AG09309 (cell line): ENCODE measurements around the gene BCAS1.

Experiments used
- DNase-seq: peaks from one replicate; pipeline ENCODE4 v3.0.0-alpha.2; 2010; ENCODE audit warnings: low read depth
- H3K4me3 ChIP-seq: 2 replicates; pipeline ENCODE4 v1.5.1; 2011; ENCODE audit warnings: mild to moderate bottlenecking, low read depth, low read length, moderate library complexity; ENCODE audit not compliant: control insufficient read depth
- TF ChIP-seq, protein P1 (sequence below): IDR thresholded peaks from 2 replicates; pipeline ENCODE4 v1.5.1; 2011; ENCODE audit warnings: mild to moderate bottlenecking, low read depth, low read length, inconsistent platforms; ENCODE audit not compliant: insufficient read depth, control insufficient read depth; ENCODE audit errors: missing control alignments

The BCAS1 gene

DNA sequence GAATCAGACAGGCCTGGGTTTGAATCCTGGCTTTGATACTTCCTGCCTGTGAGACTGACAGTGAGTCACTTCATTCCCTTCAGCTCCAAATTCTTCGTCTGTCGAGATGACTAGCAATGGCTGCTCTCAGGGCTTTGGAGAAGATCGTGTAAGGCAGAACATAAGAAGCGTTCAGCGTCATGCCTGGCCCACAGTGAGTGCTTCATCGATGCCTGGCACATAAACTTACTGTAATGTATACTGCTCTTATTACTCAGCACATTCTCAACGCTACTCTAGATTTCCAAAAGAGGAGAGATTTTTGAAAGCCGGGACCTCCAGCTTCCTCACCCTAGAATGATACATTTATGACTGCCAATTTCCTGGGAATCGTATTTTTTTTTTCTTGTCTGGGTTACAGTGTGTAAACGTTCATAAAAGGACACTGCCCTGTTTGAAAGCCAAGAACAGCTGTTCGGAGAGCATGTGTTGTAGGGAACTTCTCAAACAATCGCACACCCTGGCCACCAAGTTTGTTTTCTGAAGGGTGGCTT, 16.2 kb upstream of the BCAS1 start:
- TF ChIP-seq, protein P1, sequence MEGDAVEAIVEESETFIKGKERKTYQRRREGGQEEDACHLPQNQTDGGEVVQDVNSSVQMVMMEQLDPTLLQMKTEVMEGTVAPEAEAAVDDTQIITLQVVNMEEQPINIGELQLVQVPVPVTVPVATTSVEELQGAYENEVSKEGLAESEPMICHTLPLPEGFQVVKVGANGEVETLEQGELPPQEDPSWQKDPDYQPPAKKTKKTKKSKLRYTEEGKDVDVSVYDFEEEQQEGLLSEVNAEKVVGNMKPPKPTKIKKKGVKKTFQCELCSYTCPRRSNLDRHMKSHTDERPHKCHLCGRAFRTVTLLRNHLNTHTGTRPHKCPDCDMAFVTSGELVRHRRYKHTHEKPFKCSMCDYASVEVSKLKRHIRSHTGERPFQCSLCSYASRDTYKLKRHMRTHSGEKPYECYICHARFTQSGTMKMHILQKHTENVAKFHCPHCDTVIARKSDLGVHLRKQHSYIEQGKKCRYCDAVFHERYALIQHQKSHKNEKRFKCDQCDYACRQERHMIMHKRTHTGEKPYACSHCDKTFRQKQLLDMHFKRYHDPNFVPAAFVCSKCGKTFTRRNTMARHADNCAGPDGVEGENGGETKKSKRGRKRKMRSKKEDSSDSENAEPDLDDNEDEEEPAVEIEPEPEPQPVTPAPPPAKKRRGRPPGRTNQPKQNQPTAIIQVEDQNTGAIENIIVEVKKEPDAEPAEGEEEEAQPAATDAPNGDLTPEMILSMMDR, result no peak
- DNase-seq, result peak; percentile 37
- H3K4me3 ChIP-seq, result no peak overlapping the region

DNA sequence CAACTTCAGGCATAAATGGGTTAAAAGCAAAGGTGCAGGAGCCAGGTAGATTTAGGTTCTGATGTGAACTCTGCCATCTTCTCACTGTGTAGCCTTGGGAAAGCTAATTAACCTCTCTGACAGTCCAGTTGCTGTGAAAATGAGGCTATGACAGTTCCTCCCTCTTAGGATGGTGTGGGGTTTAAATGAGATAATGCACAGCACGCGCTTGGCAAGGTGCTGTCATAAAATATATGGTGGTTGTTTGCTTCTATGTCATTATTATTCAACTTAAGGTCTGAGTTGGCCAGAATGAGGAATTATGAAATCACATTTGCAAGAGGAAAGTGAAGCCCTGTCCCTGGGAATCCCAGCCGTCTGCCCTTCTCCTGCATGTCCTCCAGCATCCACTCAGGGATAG, 15.5 kb upstream of the BCAS1 start:
- no peak for DNase-seq
- TF ChIP-seq, protein P1, result no peak

DNA sequence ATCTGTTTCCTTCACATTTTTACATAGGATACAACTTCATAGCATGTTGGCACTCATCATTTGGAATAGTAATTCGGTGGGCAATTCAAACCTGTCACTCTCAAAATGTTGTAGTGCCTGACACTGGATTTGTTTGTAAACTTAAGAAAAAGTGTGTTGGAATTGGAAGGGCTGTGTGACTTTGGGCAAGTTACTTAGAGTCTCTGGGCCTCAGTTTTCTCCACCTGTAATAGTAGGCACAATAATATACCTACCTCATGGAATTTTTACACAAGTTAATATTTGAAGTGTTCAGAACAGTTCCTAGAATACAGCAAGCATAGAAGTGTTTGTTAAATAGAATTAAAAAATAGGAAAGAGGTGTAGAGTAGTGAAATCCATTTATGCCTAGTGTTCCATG, 15.0 kb upstream of the BCAS1 start:
- H3K4me3 ChIP-seq, result no peak overlapping the region
- TF ChIP-seq, protein P1, result no peak
- DNase-seq, result no peak

More for the DNA sequence above, 15.5 kb upstream of the BCAS1 start:
- H3K4me3 ChIP-seq, result no peak overlapping the region

DNA sequence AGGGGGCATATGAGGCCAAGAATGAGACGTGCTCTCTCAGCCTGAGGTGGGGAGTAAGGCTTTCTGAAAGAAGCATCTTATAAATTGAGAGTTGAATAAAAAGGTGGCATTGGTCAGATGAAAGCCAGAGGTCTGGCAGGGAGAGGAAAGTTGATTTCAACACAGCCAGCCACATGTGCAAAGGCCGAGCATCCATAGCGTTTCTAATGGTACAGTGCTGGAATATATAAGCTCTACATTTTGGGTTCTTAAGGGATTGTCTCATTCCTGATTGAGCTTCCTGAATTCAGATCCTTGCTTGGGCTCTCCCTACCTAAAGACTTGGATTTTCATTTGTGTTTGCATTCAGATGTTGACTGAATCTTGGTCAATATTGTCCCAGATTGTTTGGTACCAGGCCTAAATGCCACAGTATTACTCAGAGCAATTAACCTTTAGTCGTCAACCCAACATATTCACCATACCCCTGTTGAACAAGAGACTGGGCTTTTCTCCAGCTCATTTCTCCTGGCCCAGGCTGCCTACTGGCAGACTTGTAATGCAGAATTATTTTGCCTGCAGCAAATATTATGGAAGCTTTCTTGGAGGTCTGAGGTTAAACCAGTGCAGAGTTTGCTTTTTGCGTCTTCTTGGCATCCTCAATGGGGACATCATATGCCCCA, 14.5 kb upstream of the BCAS1 start:
- no peak for DNase-seq
- TF ChIP-seq, protein P1, result no peak
- H3K4me3 ChIP-seq, result no peak overlapping the region

DNA sequence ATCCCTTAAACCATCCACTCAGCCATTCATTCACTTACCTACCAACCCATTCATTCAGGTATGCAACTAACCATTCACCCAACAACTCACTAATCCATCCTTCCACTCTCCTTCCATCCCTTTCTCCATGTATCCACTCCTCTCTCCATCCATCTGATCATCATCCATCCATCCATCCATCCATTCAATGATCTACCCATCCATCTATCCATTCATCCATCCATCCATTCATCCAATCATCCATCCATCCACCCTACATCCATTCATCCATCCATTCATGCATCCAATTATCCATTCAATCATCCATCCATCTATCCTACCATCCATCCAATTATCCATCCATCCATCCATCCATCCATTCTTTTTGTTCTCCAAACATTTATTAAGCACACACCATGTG, 13.8 kb upstream of the BCAS1 start:
- DNase-seq, result no peak
- no peak overlapping the region for H3K4me3 ChIP-seq
- TF ChIP-seq, protein P1, result no peak

DNA sequence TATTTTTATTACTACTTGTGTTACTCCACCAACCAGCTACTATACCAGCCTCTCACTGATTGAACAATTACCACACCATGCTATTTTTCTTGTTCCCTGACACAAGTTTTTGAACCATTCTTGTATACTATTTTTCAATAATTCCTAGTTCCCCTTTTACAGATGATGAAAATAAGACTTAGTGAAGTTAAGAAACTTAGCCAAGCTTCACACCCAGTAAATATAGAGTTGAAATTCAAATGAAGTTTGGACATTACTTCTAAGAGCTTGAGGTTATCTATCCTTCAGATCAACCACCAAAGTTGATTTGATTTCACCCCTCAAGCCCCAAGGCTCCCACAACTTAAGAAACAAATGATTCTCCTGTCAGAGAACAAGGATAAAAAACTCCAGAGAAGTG, 13.1 kb upstream of the BCAS1 start:
- TF ChIP-seq, protein P1, result no peak
- DNase-seq, result no peak

DNA sequence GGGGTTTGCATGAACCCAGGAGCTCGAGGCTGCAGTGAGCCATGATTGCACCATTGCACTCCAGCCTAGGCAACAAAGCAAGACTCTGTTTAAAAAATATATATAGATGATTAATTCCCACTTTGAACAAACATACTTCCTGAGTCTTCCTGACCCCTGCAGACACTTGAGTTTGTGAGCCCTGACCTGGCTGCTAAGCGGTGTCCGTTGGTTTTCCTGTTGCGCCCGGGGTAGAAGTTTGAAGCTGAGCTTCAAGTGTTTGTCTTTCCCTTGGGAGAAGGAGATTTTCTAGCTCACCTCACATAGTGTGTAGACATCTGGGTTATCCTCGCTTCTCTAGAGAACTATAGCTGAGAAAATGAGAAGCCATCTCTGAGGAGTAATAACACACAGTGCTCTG, 11.7 kb upstream of the BCAS1 start:
- DNase-seq, result no peak
- no peak overlapping the region for H3K4me3 ChIP-seq
- TF ChIP-seq, protein P1, result no peak

More for the DNA sequence above, 13.1 kb upstream of the BCAS1 start:
- H3K4me3 ChIP-seq, result no peak overlapping the region
